ENCODE data around the gene TACC2.

TACC2 gene

GRCh38 chr10:122290334-122290733 is 301.4 kb downstream of the TACC2 start:
- H3K4me3 ChIP-seq (ENCODE audit: low read length), result no peak overlapping the region
- no peak for TF ChIP-seq ZNF274 (IDR thresholded peaks at IDR 0.05; ENCODE audit: low read depth, low read length)

GRCh38 chr10:122290833-122291532 is 302.0 kb downstream of the TACC2 start:
- TF ChIP-seq ZNF274 (IDR thresholded peaks at IDR 0.05; ENCODE audit: low read depth, low read length), result no peak
- no peak overlapping the region for H3K4me3 ChIP-seq (ENCODE audit: low read length)

GRCh38 chr10:122291739-122292138 is 302.8 kb downstream of the TACC2 start:
- no peak for TF ChIP-seq ZNF274 (IDR thresholded peaks at IDR 0.05; ENCODE audit: low read depth, low read length)
- no peak overlapping the region for H3K4me3 ChIP-seq (ENCODE audit: low read length)

- TF ChIP-seq ZNF274 (IDR thresholded peaks at IDR 0.05; ENCODE audit: low read depth, low read length), result no peak
- no peak overlapping the region for H3K4me3 ChIP-seq (ENCODE audit: low read length)
Observed at GRCh38 chr10:122292376-122292775, 303.4 kb downstream of the TACC2 start.

GRCh38 chr10:122293156-122293960 is 304.4 kb downstream of the TACC2 start:
- TF ChIP-seq ZNF274 (IDR thresholded peaks at IDR 0.05; ENCODE audit: low read depth, low read length), result no peak
- H3K4me3 ChIP-seq (ENCODE audit: low read length), result no peak overlapping the region

- no peak overlapping the region for H3K4me3 ChIP-seq (ENCODE audit: low read length)
- no peak for TF ChIP-seq ZNF274 (IDR thresholded peaks at IDR 0.05; ENCODE audit: low read depth, low read length)
Observed at GRCh38 chr10:122293961-122294380, 305.0 kb downstream of the TACC2 start.

- no peak overlapping the region for H3K4me3 ChIP-seq (ENCODE audit: low read length)
- TF ChIP-seq ZNF274 (IDR thresholded peaks at IDR 0.05; ENCODE audit: low read depth, low read length), result no peak
Observed at GRCh38 chr10:122294511-122295450, 305.8 kb downstream of the TACC2 start.

GRCh38 chr10:122295451-122295809 is 306.5 kb downstream of the TACC2 start:
- no peak overlapping the region for H3K4me3 ChIP-seq (ENCODE audit: low read length)
- no peak for TF ChIP-seq ZNF274 (IDR thresholded peaks at IDR 0.05; ENCODE audit: low read depth, low read length)

GRCh38 chr10:122296363-122297120 is 307.6 kb downstream of the TACC2 start:
- no peak overlapping the region for H3K4me3 ChIP-seq (ENCODE audit: low read length)
- TF ChIP-seq ZNF274 (IDR thresholded peaks at IDR 0.05; ENCODE audit: low read depth, low read length), result no peak

- no peak overlapping the region for H3K4me3 ChIP-seq (ENCODE audit: low read length)
- no peak for TF ChIP-seq ZNF274 (IDR thresholded peaks at IDR 0.05; ENCODE audit: low read depth, low read length)
Observed at GRCh38 chr10:122297583-122297982, 308.6 kb downstream of the TACC2 start.

GRCh38 chr10:122298206-122298597 is 309.2 kb downstream of the TACC2 start:
- H3K4me3 ChIP-seq (ENCODE audit: low read length), result no peak overlapping the region
- TF ChIP-seq ZNF274 (IDR thresholded peaks at IDR 0.05; ENCODE audit: low read depth, low read length), result no peak

GRCh38 chr10:122298598-122299301 is 309.8 kb downstream of the TACC2 start:
- no peak overlapping the region for H3K4me3 ChIP-seq (ENCODE audit: low read length)
- TF ChIP-seq ZNF274 (IDR thresholded peaks at IDR 0.05; ENCODE audit: low read depth, low read length), result no peak

Data from GM08714 (cell line).